Measurements from ENCODE around the gene BPIFB6.

BPIFB6 gene

DNA sequence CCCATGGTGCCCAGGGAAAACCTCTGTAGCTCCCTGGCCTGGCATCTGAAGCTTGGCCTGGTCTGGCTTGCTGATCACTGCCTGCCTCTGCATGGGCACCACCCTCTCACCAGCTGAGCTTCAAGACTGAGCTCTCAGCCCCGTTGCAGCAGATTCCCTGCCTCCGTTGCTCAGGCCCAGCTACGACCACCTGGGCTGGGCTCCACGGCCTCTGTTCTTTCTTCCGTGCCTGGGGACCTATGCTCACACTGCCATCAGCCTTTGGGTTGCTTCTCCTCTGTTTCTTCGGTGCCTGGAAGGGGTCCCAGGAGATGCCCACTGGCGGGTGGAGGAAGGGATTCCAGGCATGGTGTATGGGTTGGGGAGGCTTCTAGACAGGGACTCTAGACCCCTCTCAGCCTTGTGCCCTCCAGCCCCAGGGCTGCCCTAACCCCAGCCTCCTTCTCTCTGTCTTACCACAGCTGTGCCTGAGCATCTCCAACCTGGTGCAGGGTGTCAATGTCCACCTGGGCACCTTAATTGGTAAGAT is 14.8 kb upstream of the BPIFB6 start:
- DNase-seq, result no peak

DNA sequence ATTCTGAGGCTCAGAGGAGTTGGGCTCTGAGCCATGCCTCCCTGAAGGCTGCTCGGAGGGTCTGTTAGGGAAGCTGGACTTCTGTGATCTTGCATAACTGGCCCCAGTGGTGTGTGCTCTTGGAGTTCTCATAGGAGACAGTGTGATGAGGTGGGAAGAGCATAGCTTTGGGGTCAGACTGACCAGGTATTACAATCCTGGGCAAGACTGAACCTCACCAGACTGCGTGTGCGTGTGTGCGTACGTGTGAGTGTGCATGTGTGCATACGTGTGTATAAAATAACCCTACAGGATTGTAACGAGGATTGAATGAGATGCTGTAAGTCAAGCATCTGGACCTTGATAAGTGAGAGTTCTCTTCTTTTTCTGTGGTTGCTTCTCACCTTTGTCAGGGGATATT is 13.9 kb upstream of the BPIFB6 start:
- DNase-seq, result no peak

DNA sequence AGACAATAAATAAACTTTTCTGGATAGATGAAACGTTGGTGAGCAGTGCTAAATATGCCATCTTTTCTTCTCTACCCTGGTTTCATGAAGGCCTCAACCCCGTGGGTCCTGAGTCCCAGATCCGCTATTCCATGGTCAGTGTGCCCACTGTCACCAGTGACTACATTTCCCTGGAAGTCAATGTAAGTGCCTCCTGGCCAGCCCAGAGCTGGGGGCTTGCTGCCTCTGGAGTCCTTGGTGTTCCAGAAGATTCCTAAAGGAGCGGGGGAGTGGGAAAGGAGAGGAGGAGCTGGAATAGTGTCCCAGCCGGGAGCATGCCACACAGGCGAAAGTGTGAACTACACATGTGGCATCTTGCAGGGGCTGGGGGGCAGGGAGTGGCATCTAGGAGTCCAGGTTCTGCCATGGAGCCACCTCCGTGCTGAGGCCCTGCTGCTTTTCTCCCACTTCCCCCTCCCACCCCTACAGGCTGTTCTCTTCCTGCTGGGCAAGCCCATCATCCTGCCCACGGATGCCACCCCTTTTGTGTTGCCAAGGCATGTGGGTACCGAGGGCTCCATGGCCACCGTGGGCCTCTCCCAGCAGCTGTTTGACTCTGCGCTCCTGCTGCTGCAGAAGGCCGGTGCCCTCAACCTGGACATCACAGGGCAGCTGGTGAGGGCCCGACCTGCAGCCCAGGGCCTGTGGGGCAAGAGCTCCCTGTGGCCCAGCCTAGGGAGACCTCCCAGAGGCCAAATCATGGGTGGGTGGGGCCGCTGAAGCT is 13.1 kb upstream of the BPIFB6 start:
- DNase-seq, result no peak

DNA sequence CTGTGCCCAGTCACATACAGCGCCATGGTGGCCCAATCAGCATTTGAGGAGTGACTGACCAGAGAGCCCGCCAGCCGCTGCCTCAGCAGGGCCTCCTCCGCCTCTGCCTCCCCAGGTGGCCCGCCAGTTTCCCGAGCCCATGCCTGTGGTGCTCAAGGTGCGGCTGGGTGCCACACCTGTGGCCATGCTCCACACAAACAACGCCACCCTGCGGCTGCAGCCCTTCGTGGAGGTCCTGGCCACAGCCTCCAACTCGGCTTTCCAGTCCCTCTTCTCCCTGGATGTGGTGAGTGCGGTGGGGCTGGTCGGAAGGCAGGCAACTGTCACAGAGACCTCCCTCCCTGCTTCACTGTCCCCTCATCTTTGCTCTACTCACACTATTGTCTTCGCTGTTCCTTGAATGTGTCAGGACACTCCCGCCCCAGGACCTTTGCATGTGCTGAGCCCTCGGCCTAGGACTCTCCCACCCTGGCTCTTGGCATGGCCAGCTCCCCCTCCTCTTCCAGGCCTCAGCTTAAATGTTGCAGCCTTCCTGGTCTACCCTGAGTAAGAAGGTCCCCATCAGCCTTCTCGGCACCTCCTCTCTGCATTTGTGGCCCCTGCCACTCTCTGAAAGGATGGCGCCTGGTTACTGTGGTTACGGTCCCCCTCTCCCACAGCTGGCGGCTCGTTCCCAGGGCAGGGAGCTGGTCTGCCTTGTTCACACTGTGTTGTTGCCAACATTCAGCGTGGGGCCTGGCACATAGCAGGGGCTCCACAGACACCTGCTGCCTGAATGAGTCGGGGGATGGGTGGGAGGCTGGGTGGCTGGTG is 11.8 kb upstream of the BPIFB6 start:
- DNase-seq, result no peak

DNA sequence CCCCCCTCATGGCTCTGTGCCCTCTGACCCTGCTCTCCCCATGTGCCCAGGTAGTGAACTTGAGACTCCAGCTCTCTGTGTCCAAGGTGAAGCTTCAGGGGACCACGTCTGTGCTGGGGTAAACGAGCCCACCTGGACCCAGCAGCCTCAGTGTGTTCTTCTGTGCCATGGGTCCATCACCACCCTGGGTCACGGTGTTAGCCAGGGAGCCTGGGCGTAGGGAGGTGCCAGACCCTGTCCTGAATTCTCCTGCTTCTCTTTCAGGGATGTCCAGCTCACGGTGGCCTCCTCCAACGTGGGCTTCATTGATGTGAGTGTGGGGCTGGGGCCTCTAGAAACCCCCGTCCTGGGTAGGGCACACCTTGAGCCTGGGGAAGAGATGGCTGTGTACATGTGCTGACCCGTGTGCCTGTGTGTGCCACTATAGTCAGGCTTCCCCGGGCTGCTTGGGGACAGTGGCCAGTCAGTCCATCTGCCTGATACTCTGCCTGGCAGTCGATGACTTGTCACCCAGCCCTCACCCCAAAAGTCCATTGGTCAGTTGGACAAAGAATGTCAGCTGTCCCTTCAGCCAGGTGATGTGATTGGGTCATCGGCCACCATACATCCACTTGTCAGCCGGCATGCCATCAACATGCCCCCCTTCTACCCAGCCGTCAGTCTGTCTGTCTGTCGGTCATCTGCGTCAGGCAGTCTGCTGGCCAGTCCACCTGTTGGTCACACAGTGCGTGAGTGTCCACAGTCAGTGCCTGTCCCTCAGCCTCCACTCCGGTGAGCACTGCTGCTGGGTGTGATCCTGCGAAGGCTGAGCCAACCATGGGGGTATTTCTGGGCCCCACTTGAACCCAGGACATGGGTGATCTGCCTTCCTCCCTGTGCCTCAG is 10.9 kb upstream of the BPIFB6 start:
- DNase-seq, result no peak

DNA sequence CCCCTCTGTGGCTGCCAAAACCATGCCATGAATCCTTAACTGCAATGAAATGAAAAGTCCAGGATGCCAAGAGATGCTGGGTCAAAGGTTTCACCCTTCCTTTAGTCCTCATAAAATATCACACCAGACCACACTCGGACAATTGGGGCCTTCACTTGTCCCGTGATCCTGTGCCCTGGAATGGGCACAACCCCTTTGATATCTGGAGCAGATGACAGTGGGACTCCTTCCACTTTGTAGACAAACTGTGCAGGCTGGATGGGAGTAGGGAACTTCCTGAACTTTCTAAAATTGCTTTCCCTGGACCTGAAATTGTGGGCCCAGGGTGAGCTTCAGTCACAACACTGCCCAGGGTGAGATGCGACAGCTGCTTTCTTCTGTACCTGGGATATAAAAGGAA is 9.6 kb upstream of the BPIFB6 start:
- no peak for DNase-seq

DNA sequence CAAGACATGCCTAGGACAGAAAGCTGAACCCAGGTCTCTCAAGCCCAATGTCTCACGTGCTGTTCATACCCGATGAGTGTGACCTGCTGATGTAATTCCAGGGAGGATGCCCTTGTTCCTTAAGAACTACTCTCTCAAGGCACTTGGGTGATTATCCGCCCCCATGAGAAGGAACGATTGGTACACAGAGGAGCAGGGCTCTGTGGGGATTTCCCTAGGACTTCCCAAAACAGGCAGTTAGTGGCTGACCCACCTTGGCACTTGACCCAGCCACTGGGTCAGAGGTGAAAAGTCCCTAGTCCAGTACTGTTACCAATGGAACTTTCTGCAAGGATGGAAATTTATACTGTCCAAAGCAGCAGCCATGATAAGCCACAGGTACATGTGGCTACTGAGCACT is 9.2 kb upstream of the BPIFB6 start:
- no peak for DNase-seq

DNA sequence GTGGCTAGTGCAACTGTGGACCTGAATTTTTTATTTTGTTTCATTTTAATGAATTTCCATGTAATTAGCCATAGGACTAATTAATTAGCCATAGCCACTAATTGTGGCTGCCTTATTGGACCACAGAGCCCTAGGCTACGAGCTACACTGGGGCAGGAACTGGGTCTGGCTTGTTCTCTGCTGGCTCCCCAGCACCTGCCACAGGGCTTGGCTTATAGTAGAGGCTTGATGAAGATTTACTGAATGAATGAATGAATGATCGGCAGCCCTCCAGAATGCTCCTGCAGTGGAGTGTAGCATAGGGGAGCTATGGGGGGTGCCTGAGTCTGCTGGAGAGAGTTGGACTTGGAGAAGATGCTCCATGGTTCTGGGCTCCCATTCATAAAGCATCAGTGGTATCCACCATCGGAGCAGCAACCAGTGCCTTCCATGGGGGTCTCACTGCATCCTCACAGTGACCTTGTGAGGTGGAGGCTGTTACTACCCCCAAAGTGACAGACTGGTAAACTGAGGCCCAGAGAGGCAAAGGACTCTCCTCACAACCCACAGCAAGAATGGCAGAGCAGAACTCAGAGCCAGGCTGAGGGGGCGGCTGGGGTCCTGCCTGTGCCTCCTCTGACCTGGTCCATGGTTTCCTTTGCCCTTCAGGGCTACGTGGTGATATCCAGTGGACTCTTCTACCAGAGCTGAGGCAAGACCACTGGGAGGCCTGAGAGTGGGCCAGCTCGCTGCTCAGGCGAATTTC is 8.6 kb upstream of the BPIFB6 start:
- DNase-seq, result no peak

DNA sequence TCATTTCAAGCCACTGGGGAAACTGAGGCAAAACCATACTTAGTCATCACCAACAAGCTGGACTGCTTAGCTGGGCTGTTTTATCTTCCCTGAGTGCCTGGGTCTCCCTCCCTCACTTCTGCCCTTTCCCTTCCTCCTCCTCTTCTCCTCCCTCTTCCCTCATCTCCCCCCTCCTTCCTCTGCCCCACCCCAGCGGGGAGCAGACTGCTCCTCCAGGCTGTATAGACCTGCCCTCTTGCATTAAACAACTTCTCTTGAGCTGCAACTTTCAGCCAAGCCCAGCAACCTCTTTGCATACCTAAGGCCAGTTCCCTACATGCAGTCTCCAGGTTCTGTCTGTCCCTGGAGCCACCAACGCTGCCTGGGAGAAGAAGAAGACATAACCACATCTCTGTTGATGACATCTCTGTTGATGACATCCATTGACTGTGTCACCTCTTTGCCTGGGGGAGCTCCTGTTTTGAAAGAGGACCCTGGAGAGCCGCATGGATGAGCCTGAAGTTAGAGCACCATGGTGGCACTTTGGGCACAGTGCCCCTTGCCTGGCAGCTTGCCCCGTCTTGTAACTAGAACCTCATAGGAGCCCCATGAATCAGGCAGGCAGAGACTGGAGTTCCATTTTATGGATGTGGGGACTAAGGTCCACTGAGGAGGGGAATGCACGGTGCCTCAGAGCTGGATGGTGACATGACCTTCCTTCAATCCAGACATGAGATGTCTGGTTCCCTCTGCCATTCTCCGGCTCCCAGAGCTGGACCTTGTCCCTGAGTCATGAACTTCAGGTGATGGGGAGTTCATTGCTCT is 7.8 kb upstream of the BPIFB6 start:
- DNase-seq, result no peak

DNA sequence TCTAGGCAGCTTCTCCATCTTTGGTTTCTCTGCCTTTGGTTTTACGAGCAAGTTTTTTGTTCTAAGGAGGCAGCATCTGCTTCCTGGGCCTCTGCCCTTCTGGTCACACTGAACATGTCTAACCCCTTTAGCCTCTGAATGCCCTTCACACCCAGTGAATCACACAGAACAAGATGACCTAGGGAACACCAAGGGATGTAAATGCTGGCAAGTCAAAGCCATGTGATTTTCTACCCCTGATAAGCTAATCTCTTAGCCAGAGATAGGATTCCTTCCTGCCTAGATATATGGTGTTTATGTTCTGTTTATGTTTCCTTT is 7.2 kb upstream of the BPIFB6 start:
- no peak for DNase-seq

DNA sequence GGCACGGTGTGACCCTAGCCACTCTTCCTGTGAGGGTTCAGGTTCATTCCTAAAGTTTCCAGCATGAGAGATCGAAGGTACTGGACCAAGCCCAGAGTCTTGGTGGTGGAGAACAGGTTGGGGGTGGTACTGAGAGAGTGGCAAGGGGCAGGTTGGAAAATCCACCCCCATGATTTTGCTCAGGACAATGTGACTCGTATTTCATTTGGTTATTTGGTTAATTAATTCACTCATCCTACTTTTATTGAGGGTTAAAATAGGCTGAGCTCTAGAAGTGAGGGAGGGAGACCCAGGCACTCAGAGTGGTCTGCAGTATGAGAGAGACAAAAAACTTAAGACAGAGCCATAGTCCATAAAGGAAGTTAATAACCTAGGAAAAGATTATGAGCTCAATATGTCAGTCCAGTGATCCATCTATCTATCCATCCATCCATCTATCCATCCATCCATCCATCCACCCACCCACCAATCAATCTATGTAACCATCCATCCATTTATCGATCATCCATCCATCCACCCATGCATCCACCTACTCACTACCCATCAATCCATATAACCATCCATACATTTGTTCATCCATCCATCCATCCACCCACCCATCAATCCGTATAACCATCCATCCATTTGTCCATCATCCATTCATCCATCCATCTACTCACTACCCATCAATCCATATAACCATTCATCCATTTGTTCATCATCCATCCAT is 6.7 kb upstream of the BPIFB6 start:
- DNase-seq, result no peak

DNA sequence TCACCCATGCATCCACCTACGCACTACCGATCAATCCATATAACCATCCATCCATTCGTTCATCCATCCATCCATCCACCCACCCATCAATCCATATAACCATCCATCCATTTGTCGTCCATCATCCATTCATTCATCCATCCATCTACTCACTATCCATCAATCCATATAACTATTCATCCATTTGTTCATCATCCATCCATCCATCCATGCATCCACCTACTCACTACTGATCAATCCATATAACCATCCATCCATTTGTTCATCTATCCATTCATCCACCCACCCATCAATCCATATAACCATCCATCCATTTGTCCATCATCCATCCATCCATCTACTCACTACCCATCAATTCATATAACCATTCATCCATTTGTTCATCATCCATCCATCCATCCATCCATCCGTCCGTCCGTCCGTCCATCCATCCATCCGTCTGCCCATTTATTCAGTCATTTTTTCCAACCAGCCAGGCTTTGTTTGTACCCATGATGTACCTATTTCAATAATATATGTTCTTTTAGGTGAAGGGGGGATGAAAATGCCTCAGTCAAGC is 6.1 kb upstream of the BPIFB6 start:
- no peak for DNase-seq

DNA sequence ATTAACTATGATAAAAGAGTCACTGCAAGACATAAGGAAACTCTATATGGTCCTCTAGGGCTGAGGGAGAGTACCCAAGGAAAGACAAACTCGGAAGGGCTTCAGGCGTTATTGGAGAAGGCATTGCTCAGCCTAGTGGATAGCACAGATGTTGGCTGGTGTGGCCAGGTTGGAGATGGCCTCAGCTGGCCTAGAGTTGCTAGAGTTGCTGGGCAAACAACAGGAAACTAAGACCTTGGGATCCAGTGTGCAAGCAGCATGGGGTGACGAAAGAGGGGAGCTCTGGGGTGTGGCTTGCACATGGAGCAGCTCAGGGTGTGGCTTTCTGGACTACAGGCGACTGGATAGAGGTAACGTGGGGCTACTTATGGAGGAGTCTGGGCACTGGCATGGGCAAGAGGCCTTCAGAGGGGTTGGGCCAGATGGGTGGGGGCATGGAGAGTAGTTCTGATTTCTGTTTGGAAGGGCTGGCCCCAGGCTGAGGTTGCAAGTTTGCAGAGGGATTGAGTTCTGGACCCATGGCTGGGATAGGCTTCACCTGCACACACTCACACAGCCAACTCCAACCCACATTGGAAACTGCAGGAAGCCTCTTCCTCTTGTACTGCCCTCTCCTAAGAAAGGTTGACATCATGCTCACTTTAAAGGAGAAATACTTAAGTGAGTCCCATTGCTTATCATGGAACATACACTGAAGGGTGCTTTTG is 5.2 kb upstream of the BPIFB6 start:
- DNase-seq, result no peak

DNA sequence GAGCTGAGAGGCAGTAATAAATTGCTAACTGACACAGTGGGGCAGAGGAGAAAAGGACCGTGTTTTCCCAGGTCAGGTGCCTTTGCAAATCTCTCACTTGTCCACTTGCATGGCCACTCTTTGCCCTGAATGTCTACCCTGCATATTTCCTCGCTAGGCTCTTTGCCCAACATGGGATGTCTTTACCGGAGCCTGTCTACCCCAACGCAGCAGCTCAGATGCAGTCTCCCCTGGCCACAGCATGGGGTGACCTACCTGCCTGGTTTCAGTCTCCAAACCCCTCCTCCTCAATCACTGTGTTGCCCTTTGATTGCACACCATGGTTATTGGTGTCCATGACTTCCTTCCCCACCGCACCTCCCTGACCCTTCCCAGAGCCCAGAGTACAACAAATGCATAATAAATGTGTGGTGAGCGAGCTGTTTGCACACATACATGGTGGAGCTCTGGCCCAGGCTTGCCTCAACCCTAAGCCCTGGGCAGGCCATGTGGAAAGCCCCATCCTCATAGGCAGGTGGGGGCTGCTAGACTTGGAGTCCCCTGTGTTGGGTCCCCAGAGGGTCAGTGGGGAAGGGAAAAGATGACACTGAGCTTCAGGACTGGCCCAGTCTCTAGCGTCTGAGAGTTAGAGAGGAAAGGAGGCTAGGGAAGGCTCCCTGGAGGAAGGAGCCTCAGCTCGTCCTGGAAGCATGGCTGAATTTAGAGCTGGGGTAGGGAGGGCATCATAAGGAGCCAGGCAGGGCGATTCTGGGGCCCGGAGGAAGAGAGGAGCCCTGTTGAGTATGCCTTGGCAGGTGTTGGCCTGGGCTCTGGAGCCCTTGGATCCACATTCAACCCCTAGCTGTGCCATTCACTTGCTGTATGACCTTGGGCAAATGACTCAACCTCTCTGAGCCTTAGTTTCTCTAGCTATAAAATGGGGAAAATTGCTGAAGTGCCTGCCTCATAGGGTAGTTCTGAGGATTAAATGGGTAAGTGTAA is 4.4 kb upstream of the BPIFB6 start:
- DNase-seq, result no peak

DNA sequence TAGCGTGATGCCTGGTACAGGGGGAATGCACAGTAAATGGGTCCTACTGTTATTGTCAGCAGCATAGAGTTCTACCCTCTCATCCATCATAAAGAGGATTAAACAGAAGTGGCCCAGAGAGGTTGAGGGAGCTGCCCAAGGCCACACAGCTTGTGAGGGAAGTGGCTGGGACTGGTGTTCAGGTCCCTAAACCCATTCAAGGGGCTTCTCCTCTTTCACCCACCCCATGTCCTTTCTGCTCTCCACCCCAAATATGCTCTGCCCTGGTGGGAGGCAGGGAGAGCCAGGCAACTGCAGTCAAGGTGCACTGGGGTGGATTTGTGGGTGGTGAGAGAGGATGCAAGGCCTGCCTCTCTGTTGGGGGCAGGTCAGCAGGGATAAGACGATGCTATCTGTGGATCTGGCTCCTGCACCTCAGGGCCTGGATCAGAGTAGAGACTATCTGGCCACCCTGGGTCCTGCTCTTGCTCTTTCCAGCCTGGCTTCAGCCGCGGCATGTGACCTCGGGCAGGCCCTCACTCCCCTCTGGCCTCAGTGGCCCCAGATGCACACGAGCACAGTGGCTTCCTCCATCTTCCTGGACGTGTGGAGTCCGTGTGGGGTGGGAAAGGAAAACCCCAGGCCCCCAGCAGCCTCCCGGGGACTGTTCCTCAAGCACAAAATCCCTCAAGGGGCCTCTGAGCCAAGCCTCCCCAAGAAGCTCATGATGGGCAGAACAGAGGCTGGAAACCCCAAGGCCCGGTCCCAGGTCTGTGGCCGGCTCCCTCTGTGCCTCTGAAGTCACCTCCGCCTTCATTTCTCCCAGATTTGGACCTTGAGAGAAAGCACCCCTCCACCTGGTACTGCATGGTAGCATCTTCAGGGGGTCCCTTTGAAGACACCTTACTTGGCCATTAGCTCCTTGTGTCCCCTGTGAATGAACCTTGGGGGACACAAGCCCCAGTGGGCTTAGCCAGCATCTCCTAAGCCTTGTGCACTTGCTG is 3.4 kb upstream of the BPIFB6 start:
- no peak for DNase-seq

DNA sequence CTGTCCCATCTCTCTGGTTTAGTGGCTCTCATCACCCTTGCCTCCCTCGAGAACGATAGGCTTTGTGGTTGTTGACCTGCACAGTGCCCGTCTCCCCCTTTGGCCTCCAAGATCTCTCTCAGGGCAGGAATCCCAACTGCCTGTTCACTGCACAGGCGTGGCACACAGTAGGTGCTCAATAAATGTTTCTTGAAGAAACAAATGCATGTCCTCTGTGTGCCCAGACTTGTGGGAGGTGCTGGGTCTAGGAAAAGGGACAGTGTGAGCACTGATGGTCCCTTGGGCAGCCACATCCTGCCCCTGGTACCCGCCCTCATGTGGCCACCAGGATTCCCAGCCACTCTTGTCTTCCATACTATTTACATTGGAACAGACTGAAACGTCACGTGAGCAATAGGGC is 2.6 kb upstream of the BPIFB6 start:
- DNase-seq, result no peak

DNA sequence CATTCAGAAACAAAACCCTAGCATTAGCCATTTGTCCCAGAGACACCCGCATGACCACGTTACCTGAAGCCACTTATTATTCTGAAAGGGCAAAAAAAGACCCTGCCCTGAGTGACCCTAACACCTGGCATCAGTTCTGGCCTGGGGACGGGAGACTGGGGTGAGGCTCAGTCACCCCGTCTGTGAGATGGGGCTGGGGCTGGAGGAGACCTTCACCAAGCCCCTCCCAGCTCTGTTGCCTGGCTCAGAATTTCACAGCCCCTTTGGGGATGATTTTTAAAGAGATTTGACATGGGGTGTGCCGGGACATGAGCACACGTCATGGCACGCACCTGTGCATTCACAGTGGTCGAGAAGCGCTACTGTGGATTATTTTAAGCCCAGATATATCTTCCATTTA is 1.4 kb upstream of the BPIFB6 start:
- DNase-seq, result no peak

DNA sequence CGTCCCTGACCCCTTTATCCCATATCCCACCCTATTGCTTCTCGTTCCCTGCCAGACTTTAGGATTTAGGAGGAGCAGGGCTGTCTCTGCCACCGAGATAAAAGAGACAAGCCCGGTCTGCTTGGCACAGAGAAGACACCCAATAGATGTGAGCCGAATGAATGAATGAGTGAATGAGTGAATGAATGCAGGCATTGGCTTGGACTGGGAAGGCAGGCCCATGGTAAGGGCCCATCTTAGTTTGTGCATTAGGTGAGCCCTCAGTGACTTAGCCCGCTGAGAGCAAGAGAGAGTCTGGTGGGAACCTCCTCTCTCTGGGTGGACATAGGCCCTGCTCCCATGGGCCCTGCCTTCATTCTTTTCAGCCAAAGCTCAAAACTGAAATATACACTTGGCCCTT is 879 bp upstream of the BPIFB6 start:
- DNase-seq, result no peak

Data from activated T-cell treated with anti-CD3 and anti-CD28 coated beads for 4 hours (primary cell).